GM23338 (cell line): Measurements from ENCODE around the gene RAPGEFL1. TPM values are rescaled to one million over a fixed set of nuclear protein-coding genes. Genes with fewer than 3 reads are reported as not detected.
A peak's percentile ranks its signal among the peaks of the same experiment; 100 is the strongest.

ENCODE experiments used
- ATAC-seq: fragments of 200-7000 bp; cut with Tn5 transposase; 3 replicates; pipeline ENCODE4 v1.9.1; 2020
- DNase-seq: peaks from one replicate; pipeline ENCODE4 v3.0.0-alpha.2; 2015; ENCODE audit warnings: low spot score
- H2AFZ ChIP-seq: fragments of 200-600 bp; sonication (generic); 2 replicates; pipeline ENCODE4 v1.8.0; 2016; ENCODE audit warnings: antibody characterized with exemption, mild to moderate bottlenecking, moderate library complexity
- H3F3A ChIP-seq: fragments of 200-600 bp; sonication (generic); replicated peaks from 2 replicates; pipeline ENCODE4 v1.8.0; 2017; ENCODE audit warnings: antibody characterized with exemption, mixed run types, low read depth
- H3K27ac ChIP-seq: fragments of 200-600 bp; sonication (generic); 2 replicates; pipeline ENCODE4 v1.6.1; 2016; ENCODE audit warnings: low read depth
- H3K27me3 ChIP-seq: fragments of 200-600 bp; sonication (generic); 2 replicates; pipeline ENCODE4 v1.8.0; 2016; ENCODE audit warnings: mild to moderate bottlenecking, mixed run types, moderate library complexity; ENCODE audit not compliant: insufficient read depth
- H3K36me3 ChIP-seq: fragments of 200-600 bp; sonication (generic); 2 replicates; pipeline ENCODE4 v1.8.0; 2016; ENCODE audit warnings: mild to moderate bottlenecking; ENCODE audit not compliant: insufficient read depth
- H3K4me1 ChIP-seq: fragments of 200-600 bp; sonication (generic); 2 replicates; pipeline ENCODE4 v1.8.0; 2016; ENCODE audit warnings: mild to moderate bottlenecking, moderate library complexity; ENCODE audit not compliant: insufficient read depth
- H3K4me2 ChIP-seq: fragments of 200-600 bp; sonication (generic); 2 replicates; pipeline ENCODE4 v1.7.1; 2017; ENCODE audit warnings: mixed run types
- H3K4me3 ChIP-seq: fragments of 200-600 bp; sonication (generic); 2 replicates; pipeline ENCODE4 v1.6.1; 2016; ENCODE audit warnings: mixed run types
- H3K79me2 ChIP-seq: fragments of 200-600 bp; sonication (generic); replicated peaks from 2 replicates; pipeline ENCODE4 v1.8.0; 2017; ENCODE audit warnings: mild to moderate bottlenecking; ENCODE audit not compliant: insufficient read depth
- H3K9me2 ChIP-seq: fragments of 200-600 bp; sonication (generic); 2 replicates; pipeline ENCODE4 v1.8.0; 2017; ENCODE audit not compliant: insufficient read depth
- H4K20me1 ChIP-seq: fragments of 200-600 bp; sonication (generic); replicated peaks from 2 replicates; pipeline ENCODE4 v1.8.0; 2017; ENCODE audit warnings: mild to moderate bottlenecking; ENCODE audit not compliant: insufficient read depth
- H3K27ac Mint-ChIP-seq: 2 replicates; pipeline ENCODE4 v1.8.0; 2020; ENCODE audit warnings: inconsistent platforms, mild to moderate bottlenecking, moderate library complexity, mixed read lengths
- H3K27me3 Mint-ChIP-seq: 3 replicates; pipeline ENCODE4 v1.8.0; 2022; ENCODE audit warnings: low read depth, mild to moderate bottlenecking, moderate library complexity, mixed read lengths, inconsistent platforms; ENCODE audit not compliant: insufficient read depth, poor library complexity
- H3K36me3 Mint-ChIP-seq: 3 replicates; pipeline ENCODE4 v1.8.0; 2021; ENCODE audit warnings: low read depth, mild to moderate bottlenecking, inconsistent platforms, moderate library complexity, mixed read lengths
- H3K4me1 Mint-ChIP-seq: 3 replicates; pipeline ENCODE4 v1.8.0; 2020; ENCODE audit warnings: mild to moderate bottlenecking, inconsistent platforms, mixed read lengths
- H3K4me3 Mint-ChIP-seq: 3 replicates; pipeline ENCODE4 v1.8.0; 2021; ENCODE audit warnings: moderate library complexity, mild to moderate bottlenecking, inconsistent platforms, mixed read lengths
- H3K9me3 Mint-ChIP-seq: 3 replicates; pipeline ENCODE4 v1.8.0; 2020; ENCODE audit warnings: moderate library complexity, mild to moderate bottlenecking, inconsistent platforms, mixed read lengths
- CREB1 ChIP-seq: fragments of 250-450 bp; sonication (Bioruptor Pico); IDR thresholded peaks from 2 replicates; pipeline ENCODE4 v1.5.0; 2020; ENCODE audit warnings: low read depth, mild to moderate bottlenecking, moderate library complexity
- EZH2 ChIP-seq: fragments of 200-600 bp; sonication (generic); IDR thresholded peaks from one replicate; pipeline ENCODE4 v1.8.0; 2017; ENCODE audit warnings: antibody characterized with exemption, mild to moderate bottlenecking, low read depth; ENCODE audit not compliant: unreplicated experiment
- EZH2phosphoT487 ChIP-seq: fragments of 200-600 bp; sonication (generic); IDR thresholded peaks from one replicate; pipeline ENCODE4 v1.8.1; 2018; ENCODE audit warnings: antibody characterized with exemption; ENCODE audit not compliant: unreplicated experiment
- JUNB ChIP-seq: IDR thresholded peaks from one replicate; pipeline ENCODE4 v1.6.1; 2016; ENCODE audit warnings: antibody characterized with exemption; ENCODE audit not compliant: unreplicated experiment
- NANOG ChIP-seq: IDR thresholded peaks from 2 replicates; pipeline ENCODE4 v1.6.1; 2016; ENCODE audit warnings: antibody characterized with exemption, borderline replicate concordance
- POLR2AphosphoS5 ChIP-seq: IDR thresholded peaks from 2 replicates; pipeline ENCODE4 v1.6.1; 2016; ENCODE audit warnings: antibody characterized with exemption, low read depth
- STAT1 ChIP-seq: IDR thresholded peaks from one replicate; pipeline ENCODE4 v1.6.1; 2016; ENCODE audit warnings: antibody characterized with exemption; ENCODE audit not compliant: unreplicated experiment
- ZNF114 ChIP-seq: fragments of 250-450 bp; sonication (Bioruptor Pico); IDR thresholded peaks from 2 replicates; pipeline ENCODE4 v1.5.0; 2020; ENCODE audit warnings: mild to moderate bottlenecking, moderate library complexity
- ZNF331 ChIP-seq: fragments of 250-450 bp; sonication (Bioruptor Pico); IDR thresholded peaks from 2 replicates; pipeline ENCODE4 v1.5.0; 2020; ENCODE audit warnings: low read depth, mild to moderate bottlenecking, moderate library complexity
- polyA plus RNA-seq: library from polyadenylated mRNA; unstranded; fragments of >200 nt; fragmentation: Nextera tagmentation; extraction: Ambion mirVana; gene quantifications from 2 replicates; pipeline ENCODE4 v1.2.1, GENCODE V29; 2016
- total RNA-seq: library from RNA; depleted of rRNA; stranded (reverse); fragments of >200 nt; shearing (Covaris generic); gene quantifications from 2 replicates; pipeline ENCODE4 v1.2.3, GENCODE V29; 2014
- TF ChIP-seq, protein P1 (sequence below): fragments of 250-450 bp; sonication (Bioruptor Pico); IDR thresholded peaks from 2 replicates; pipeline ENCODE4 v1.5.0; 2020; ENCODE audit warnings: mild to moderate bottlenecking, moderate library complexity
- TF ChIP-seq, protein P2 (sequence below), 2 experiments: fragments of 200-600 bp in 1 of 2; sonication (generic) in 1 of 2; conservative IDR thresholded peaks; 2 replicates each; pipeline versions ENCODE4 v1.5.1 to v1.6.1; 2016 to 2017; ENCODE audit warnings: antibody characterized with exemption in 2 of 2, low read depth in 2 of 2, mild to moderate bottlenecking in 2 of 2, moderate library complexity in 1 of 2
- TF ChIP-seq, protein P3 (sequence below): IDR thresholded peaks from one replicate; pipeline ENCODE4 v1.6.1; 2018; ENCODE audit warnings: antibody characterized with exemption; ENCODE audit not compliant: unreplicated experiment
- TF ChIP-seq, protein P4 (sequence below): IDR thresholded peaks from 2 replicates; pipeline ENCODE4 v1.6.1; 2016; ENCODE audit warnings: antibody characterized with exemption

RAPGEFL1 gene
- total and polyA plus RNA-seq, 2 experiments from 2014 or later, result 6.7 to 14.0 TPM

DNA sequence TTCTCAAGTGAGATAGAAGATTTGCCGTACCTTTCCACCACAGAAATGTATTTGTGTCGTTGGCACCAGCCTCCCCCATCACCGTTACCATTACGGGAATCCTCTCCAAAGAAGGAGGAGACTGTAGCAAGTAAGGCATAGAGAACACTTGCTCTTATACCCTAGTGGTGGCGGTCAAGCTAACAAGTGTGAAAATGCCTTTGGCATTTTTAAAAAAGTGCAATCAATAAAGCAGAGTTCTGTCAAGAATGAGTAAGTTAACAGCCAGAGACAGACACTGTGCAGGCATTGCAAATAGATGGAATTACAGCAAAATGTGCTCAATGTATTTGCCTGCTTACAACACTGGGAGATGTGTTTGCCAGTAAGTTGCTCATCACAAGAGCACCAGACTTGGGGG is 47.8 kb upstream of the RAPGEFL1 start:
- ATAC-seq (no peak), DNase-seq (peak; percentile 17)
- Histone ChIP-seq H3F3A (peaks cover 46% of the 10 kb centered on the region), H2AFZ (no peak overlapping the region), H3K36me3 (peaks cover 76% of the 10 kb centered on the region), H3K79me2 (peaks cover 49% of the 10 kb centered on the region), H3K4me2 (no peak overlapping the region), H3K27ac (peak overlapping the region; percentile 29; the same call in 1 of the 2 replicates), H3K4me1 (peaks cover 5% of the 10 kb centered on the region), H4K20me1 (peaks cover 24% of the 10 kb centered on the region), H3K9me2 (no peaks in the 10 kb centered on the region), H3K27me3 (no peaks in the 10 kb centered on the region), H3K4me3 (no peak overlapping the region)
- Mint-ChIP-seq H3K9me3 (no peaks in the 10 kb centered on the region), H3K27ac (no peak overlapping the region), H3K4me1 (peaks cover 6% of the 10 kb centered on the region; the same call in 2 of the 3 replicates), H3K27me3 (peaks cover 2% of the 10 kb centered on the region), H3K36me3 (peaks cover 89% of the 10 kb centered on the region), H3K4me3 (no peak overlapping the region; the same call in 2 of the 3 replicates)
- TF ChIP-seq, protein P1, sequence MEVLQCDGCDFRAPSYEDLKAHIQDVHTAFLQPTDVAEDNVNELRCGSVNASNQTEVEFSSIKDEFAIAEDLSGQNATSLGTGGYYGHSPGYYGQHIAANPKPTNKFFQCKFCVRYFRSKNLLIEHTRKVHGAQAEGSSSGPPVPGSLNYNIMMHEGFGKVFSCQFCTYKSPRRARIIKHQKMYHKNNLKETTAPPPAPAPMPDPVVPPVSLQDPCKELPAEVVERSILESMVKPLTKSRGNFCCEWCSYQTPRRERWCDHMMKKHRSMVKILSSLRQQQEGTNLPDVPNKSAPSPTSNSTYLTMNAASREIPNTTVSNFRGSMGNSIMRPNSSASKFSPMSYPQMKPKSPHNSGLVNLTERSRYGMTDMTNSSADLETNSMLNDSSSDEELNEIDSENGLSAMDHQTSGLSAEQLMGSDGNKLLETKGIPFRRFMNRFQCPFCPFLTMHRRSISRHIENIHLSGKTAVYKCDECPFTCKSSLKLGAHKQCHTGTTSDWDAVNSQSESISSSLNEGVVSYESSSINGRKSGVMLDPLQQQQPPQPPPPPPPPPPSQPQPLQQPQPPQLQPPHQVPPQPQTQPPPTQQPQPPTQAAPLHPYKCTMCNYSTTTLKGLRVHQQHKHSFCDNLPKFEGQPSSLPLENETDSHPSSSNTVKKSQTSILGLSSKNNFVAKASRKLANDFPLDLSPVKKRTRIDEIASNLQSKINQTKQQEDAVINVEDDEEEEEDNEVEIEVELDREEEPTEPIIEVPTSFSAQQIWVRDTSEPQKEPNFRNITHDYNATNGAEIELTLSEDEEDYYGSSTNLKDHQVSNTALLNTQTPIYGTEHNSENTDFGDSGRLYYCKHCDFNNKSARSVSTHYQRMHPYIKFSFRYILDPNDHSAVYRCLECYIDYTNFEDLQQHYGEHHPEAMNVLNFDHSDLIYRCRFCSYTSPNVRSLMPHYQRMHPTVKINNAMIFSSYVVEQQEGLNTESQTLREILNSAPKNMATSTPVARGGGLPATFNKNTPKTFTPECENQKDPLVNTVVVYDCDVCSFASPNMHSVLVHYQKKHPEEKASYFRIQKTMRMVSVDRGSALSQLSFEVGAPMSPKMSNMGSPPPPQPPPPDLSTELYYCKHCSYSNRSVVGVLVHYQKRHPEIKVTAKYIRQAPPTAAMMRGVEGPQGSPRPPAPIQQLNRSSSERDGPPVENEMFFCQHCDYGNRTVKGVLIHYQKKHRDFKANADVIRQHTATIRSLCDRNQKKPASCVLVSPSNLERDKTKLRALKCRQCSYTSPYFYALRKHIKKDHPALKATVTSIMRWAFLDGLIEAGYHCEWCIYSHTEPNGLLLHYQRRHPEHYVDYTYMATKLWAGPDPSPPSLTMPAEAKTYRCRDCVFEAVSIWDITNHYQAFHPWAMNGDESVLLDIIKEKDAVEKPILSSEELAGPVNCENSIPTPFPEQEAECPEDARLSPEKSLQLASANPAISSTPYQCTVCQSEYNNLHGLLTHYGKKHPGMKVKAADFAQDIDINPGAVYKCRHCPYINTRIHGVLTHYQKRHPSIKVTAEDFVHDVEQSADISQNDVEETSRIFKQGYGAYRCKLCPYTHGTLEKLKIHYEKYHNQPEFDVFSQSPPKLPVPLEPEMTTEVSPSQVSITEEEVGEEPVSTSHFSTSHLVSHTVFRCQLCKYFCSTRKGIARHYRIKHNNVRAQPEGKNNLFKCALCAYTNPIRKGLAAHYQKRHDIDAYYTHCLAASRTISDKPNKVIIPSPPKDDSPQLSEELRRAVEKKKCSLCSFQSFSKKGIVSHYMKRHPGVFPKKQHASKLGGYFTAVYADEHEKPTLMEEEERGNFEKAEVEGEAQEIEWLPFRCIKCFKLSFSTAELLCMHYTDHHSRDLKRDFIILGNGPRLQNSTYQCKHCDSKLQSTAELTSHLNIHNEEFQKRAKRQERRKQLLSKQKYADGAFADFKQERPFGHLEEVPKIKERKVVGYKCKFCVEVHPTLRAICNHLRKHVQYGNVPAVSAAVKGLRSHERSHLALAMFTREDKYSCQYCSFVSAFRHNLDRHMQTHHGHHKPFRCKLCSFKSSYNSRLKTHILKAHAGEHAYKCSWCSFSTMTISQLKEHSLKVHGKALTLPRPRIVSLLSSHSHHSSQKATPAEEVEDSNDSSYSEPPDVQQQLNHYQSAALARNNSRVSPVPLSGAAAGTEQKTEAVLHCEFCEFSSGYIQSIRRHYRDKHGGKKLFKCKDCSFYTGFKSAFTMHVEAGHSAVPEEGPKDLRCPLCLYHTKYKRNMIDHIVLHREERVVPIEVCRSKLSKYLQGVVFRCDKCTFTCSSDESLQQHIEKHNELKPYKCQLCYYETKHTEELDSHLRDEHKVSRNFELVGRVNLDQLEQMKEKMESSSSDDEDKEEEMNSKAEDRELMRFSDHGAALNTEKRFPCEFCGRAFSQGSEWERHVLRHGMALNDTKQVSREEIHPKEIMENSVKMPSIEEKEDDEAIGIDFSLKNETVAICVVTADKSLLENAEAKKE, result no peak
- no peak for TF ChIP-seq POLR2AphosphoS5
- no peak for TF ChIP-seq NANOG
- no peak for TF ChIP-seq ZNF114
- no peak for TF ChIP-seq STAT1
- no peak for TF ChIP-seq EZH2phosphoT487
- no peak for TF ChIP-seq JUNB
- TF ChIP-seq, protein P2, sequence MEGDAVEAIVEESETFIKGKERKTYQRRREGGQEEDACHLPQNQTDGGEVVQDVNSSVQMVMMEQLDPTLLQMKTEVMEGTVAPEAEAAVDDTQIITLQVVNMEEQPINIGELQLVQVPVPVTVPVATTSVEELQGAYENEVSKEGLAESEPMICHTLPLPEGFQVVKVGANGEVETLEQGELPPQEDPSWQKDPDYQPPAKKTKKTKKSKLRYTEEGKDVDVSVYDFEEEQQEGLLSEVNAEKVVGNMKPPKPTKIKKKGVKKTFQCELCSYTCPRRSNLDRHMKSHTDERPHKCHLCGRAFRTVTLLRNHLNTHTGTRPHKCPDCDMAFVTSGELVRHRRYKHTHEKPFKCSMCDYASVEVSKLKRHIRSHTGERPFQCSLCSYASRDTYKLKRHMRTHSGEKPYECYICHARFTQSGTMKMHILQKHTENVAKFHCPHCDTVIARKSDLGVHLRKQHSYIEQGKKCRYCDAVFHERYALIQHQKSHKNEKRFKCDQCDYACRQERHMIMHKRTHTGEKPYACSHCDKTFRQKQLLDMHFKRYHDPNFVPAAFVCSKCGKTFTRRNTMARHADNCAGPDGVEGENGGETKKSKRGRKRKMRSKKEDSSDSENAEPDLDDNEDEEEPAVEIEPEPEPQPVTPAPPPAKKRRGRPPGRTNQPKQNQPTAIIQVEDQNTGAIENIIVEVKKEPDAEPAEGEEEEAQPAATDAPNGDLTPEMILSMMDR (conservative IDR thresholded peaks at IDR 0.05; ENCODE audit: low read depth in 2 of 2), result no peak
- TF ChIP-seq EZH2, result no peak
- TF ChIP-seq, protein P3, sequence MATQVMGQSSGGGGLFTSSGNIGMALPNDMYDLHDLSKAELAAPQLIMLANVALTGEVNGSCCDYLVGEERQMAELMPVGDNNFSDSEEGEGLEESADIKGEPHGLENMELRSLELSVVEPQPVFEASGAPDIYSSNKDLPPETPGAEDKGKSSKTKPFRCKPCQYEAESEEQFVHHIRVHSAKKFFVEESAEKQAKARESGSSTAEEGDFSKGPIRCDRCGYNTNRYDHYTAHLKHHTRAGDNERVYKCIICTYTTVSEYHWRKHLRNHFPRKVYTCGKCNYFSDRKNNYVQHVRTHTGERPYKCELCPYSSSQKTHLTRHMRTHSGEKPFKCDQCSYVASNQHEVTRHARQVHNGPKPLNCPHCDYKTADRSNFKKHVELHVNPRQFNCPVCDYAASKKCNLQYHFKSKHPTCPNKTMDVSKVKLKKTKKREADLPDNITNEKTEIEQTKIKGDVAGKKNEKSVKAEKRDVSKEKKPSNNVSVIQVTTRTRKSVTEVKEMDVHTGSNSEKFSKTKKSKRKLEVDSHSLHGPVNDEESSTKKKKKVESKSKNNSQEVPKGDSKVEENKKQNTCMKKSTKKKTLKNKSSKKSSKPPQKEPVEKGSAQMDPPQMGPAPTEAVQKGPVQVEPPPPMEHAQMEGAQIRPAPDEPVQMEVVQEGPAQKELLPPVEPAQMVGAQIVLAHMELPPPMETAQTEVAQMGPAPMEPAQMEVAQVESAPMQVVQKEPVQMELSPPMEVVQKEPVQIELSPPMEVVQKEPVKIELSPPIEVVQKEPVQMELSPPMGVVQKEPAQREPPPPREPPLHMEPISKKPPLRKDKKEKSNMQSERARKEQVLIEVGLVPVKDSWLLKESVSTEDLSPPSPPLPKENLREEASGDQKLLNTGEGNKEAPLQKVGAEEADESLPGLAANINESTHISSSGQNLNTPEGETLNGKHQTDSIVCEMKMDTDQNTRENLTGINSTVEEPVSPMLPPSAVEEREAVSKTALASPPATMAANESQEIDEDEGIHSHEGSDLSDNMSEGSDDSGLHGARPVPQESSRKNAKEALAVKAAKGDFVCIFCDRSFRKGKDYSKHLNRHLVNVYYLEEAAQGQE, result no peak
- TF ChIP-seq ZNF331 (CRISPR knock-in tag), result no peak
- no peak for TF ChIP-seq CREB1 (CRISPR knock-in tag)
- TF ChIP-seq, protein P4, sequence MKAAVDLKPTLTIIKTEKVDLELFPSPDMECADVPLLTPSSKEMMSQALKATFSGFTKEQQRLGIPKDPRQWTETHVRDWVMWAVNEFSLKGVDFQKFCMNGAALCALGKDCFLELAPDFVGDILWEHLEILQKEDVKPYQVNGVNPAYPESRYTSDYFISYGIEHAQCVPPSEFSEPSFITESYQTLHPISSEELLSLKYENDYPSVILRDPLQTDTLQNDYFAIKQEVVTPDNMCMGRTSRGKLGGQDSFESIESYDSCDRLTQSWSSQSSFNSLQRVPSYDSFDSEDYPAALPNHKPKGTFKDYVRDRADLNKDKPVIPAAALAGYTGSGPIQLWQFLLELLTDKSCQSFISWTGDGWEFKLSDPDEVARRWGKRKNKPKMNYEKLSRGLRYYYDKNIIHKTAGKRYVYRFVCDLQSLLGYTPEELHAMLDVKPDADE, result no peak
